ENCODE measurements around the gene TNFSF10. TPM values are rescaled to one million over a fixed set of nuclear protein-coding genes. Genes with fewer than 3 reads are reported as not detected.

The TNFSF10 gene
- total and polyA plus RNA-seq, 2 experiments from 2014 or later, result not detected

DNA sequence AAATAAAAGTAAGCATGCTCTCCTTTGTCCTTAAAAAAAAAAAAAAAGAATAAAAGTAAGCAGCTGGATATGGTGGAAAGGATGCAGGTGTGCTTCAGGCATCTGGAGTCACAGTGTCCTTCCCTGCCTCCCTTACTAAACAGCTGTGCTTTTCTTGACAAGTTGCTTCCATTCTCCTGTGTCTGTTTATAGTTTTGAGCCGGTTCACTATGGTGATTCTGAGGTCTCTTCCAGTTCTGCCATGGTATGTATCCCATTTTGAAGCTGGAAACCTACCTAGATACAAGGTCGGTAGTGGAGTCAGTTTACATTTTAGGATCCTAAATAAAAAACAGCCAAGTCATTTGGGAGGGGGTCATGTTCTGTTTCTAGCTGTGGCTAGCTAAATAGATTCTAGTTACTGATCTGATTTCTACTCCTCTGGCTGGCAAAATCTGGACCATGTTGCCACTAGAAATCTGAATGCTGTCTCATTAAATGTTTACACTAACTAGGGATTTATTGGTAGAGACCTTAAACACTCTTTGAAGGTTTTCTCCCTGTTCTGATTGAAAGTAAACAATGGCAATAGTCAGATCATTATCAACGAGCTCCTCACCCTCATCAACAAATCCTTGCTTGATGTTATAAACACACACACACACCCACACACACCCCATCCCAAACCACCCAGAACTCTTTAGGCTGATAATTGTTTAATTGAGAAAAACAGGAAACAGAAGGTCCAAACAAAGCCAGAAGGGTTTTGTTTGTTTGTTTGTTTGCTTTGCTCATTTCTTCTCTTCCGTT lies 7.9 kb downstream of the TNFSF10 start:
- Histone ChIP-seq H3K36me3 (no peaks in the 10 kb centered on the region), H3K27me3 (no peaks in the 10 kb centered on the region), H3K27ac (no peak overlapping the region), H3K4me3 (no peak overlapping the region), H3K9me3 (ENCODE audit: low read depth) (no peaks in the 10 kb centered on the region), H3K4me1 (ENCODE audit: low read depth) (no peaks in the 10 kb centered on the region)
- peak in 1 of 2 donors; percentile 37 for DNase-seq (ENCODE audit: low read depth in 1 of 2, low spot score in 1 of 2)
- TF ChIP-seq, protein P1, sequence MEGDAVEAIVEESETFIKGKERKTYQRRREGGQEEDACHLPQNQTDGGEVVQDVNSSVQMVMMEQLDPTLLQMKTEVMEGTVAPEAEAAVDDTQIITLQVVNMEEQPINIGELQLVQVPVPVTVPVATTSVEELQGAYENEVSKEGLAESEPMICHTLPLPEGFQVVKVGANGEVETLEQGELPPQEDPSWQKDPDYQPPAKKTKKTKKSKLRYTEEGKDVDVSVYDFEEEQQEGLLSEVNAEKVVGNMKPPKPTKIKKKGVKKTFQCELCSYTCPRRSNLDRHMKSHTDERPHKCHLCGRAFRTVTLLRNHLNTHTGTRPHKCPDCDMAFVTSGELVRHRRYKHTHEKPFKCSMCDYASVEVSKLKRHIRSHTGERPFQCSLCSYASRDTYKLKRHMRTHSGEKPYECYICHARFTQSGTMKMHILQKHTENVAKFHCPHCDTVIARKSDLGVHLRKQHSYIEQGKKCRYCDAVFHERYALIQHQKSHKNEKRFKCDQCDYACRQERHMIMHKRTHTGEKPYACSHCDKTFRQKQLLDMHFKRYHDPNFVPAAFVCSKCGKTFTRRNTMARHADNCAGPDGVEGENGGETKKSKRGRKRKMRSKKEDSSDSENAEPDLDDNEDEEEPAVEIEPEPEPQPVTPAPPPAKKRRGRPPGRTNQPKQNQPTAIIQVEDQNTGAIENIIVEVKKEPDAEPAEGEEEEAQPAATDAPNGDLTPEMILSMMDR (IDR thresholded peaks at IDR 0.05; ENCODE audit: low read depth, low read length), result no peak

DNA sequence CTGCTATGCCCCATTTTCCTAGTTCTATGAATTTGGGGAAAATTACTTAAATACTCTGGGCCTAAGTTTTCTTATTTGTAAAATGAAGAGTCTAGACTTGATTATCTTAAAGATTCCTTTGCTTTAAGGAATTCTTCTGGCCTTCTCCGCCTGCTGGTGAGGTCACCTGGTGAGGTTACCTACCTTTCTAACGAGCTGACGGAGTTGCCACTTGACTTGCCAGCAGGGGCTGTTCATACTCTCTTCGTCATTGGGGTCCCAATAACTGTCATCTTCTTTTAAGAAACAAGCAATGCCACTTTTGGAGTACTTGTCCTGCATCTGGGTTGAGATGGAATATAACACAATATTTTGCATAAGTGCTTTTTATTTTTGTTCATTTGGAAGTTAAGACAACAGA lies 8.6 kb downstream of the TNFSF10 start:
- no peaks in the 10 kb centered on the region for H3K27me3 ChIP-seq
- TF ChIP-seq, protein P1 (IDR thresholded peaks at IDR 0.05; ENCODE audit: low read depth, low read length), result no peak
- no peaks in the 10 kb centered on the region for H3K4me1 ChIP-seq (ENCODE audit: low read depth)
- H3K27ac ChIP-seq, result no peak overlapping the region
- no peak overlapping the region for H3K4me3 ChIP-seq
- H3K36me3 ChIP-seq, result no peaks in the 10 kb centered on the region
- DNase-seq (ENCODE audit: low read depth in 1 of 2, low spot score in 1 of 2), result no peak
- no peaks in the 10 kb centered on the region for H3K9me3 ChIP-seq (ENCODE audit: low read depth)

DNA sequence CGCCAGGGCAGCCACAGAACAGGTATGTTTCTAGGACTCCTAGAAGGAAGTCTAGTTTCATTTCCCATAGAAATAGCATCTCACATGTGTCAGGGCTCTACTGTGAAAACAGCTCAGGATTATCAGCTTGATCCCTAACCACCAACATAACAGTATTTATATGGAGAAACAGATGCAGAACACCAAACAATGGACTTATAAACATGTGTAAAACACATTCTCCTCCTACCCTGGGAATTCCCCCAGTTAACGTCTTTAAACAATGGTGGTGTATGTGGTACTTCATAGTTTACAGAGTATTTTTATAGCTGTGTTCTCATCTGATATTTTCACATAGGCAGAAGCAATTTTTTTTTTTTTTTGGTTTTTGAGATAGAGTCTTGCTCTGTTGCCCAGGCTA lies 9.7 kb downstream of the TNFSF10 start:
- TF ChIP-seq, protein P1 (IDR thresholded peaks at IDR 0.05; ENCODE audit: low read depth, low read length), result no peak
- H3K4me1 ChIP-seq (ENCODE audit: low read depth), result no peaks in the 10 kb centered on the region
- H3K27ac ChIP-seq, result no peak overlapping the region
- H3K9me3 ChIP-seq (ENCODE audit: low read depth), result no peaks in the 10 kb centered on the region
- H3K36me3 ChIP-seq, result no peaks in the 10 kb centered on the region
- DNase-seq (ENCODE audit: low read depth in 1 of 2, low spot score in 1 of 2), result peak in 1 of 2 donors; percentile 69
- no peak overlapping the region for H3K4me3 ChIP-seq
- H3K27me3 ChIP-seq, result no peaks in the 10 kb centered on the region

DNA sequence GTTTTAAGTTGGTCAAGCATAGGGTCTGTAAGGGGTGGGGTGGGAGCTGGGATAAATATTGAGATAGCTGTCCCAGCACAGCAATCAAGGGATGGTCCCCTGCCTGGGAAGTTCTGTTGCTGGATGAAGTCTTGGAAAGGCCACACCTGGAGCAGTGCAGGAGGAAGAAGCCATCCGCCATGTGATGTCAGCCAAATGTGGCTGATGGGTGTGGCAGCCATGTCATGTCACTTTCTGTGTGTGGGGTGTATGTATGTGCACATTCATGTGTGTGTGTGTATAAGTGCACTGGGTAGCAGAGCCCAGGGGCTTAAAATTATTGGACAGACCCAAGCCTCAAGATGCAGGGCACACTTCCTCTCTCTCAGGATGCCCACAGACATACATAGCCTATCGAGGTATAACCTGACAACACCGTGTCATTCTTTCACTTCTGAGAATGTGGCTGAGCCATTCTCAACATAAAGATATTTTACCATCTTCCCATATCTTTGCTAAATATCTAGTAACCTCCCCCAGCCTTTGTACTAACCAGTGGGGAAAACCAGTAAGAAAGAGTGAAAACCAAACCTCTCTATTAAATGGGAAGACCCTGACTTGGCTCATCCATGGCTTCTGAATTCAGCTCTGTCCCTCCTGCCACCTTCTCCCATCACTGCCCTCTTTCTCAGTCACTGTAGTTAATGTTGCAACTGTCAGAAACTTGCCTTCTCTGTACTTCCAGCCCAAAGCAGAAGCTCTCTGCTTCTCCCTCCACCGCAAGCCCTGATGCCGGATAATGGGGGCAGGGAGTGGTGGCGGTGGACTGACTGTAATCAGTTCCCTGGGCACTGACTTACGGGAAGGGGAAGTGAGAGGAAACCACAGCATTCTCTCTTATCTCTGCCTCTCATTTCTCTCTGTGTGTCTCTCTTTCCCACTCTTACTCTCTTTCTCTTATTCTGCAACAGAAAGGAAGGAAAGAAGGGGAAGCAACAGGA lies 11.2 kb downstream of the TNFSF10 start:
- H3K9me3 ChIP-seq (ENCODE audit: low read depth), result no peaks in the 10 kb centered on the region
- DNase-seq (ENCODE audit: low read depth in 1 of 2, low spot score in 1 of 2), result peak in 1 of 2 donors; percentile 93
- no peaks in the 10 kb centered on the region for H3K36me3 ChIP-seq
- H3K27ac ChIP-seq, result no peak overlapping the region
- H3K4me3 ChIP-seq, result no peak overlapping the region
- H3K4me1 ChIP-seq (ENCODE audit: low read depth), result no peaks in the 10 kb centered on the region
- TF ChIP-seq, protein P1 (IDR thresholded peaks at IDR 0.05; ENCODE audit: low read depth, low read length), result no peak
- no peaks in the 10 kb centered on the region for H3K27me3 ChIP-seq

DNA sequence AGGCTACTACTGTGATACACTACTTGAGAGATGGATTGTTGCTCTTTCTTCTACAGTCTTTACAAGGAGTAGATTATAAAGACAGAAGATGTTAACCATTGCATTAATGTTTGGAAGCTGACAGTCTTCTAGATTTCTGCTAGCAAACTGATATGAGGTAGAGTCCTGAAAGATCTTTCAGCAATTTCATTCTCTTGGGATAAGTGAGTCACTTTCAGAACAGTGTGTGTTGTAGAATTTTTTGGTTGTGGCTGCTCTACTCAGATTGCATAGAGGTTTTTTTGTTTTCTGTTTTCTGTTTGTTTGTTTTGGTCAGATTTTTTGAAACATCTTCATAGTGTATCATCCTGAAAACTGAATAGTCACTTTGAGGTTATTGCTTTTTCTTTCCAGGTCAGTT lies 17.1 kb downstream of the TNFSF10 start:
- Histone ChIP-seq H3K9me3 (ENCODE audit: low read depth) (no peaks in the 10 kb centered on the region), H3K27me3 (no peaks in the 10 kb centered on the region), H3K36me3 (no peaks in the 10 kb centered on the region), H3K4me1 (ENCODE audit: low read depth) (no peaks in the 10 kb centered on the region), H3K27ac (no peak overlapping the region), H3K4me3 (no peak overlapping the region)
- TF ChIP-seq, protein P1 (IDR thresholded peaks at IDR 0.05; ENCODE audit: low read depth, low read length), result no peak
- DNase-seq (ENCODE audit: low read depth in 1 of 2, low spot score in 1 of 2), result no peak
